Stimulated activated memory B cell treated with anti-CD40 and anti-IgM and Interleukin-4, amounts not matched to agents 10 μg/mL and 1 μg/mL and 100 μg/mL, for 72 hours (primary cell): ENCODE results near the gene FGD6.

Experiments
- ATAC-seq: fragments of 150-1000 bp; cut with Tn5 transposase; 2 replicates; pipeline ENCODE4 v1.10.0; 2021
- H3K27ac Mint-ChIP-seq: one replicate; pipeline ENCODE4 v1.8.0; 2022; ENCODE audit warnings: mild to moderate bottlenecking, mixed read lengths
- H3K27me3 Mint-ChIP-seq: one replicate; pipeline ENCODE4 v1.8.0; 2022; ENCODE audit warnings: mixed read lengths
- H3K36me3 Mint-ChIP-seq: one replicate; pipeline ENCODE4 v1.8.0; 2022; ENCODE audit warnings: mixed read lengths
- H3K4me1 Mint-ChIP-seq: one replicate; pipeline ENCODE4 v1.8.0; 2022; ENCODE audit warnings: mixed read lengths
- H3K4me3 Mint-ChIP-seq: one replicate; pipeline ENCODE4 v1.8.0; 2022; ENCODE audit warnings: mild to moderate bottlenecking, moderate library complexity, mixed read lengths
- H3K9me3 Mint-ChIP-seq: one replicate; pipeline ENCODE4 v1.8.0; 2022; ENCODE audit warnings: mixed read lengths

FGD6 gene

GRCh38 chr12:95217377-95218149, at the start of gene FGD6, which contains the start of gene VEZT:
FGD6 (minus strand) TSS chr12:95217467; CDS start chr12:95217240, 227 bp downstream.
VEZT (plus strand) TSS chr12:95217807; CDS start chr12:95217851, 44 bp downstream.
- peak; percentile 98 for ATAC-seq
- Mint-ChIP-seq H3K4me3 (peak within 1 kb of the TSS; percentile 96), H3K4me1 (peaks cover 33% of the 10 kb centered on the region), H3K27me3 (no peaks in the 10 kb centered on the region), H3K27ac (peak within 1 kb of the TSS; percentile 89), H3K36me3 (no peaks in the 10 kb centered on the region), H3K9me3 (no peaks in the 10 kb centered on the region)

DNA sequence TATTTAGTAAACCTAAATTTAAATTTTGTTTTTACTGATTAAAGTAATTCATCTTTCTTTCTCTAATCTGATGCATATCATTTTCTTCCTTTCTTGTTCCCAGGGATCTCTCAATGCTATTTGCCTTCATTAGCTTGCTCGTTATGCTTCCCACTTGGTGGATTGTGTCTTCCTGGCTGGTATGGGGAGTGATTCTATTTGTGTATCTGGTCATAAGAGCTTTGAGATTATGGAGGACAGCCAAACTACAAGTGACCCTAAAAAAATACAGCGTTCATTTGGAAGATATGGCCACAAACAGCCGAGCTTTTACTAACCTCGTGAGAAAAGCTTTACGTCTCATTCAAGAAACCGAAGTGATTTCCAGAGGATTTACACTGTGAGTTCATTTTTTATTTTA, 49.0 kb upstream of the FGD6 start:
- H3K9me3 Mint-ChIP-seq: no peaks in the 10 kb centered on the region
- H3K36me3 Mint-ChIP-seq: peaks cover 39% of the 10 kb centered on the region
- H3K27ac Mint-ChIP-seq: no peak overlapping the region
- no peaks in the 10 kb centered on the region for H3K4me1 Mint-ChIP-seq
- no peak for ATAC-seq
- no peak overlapping the region for H3K4me3 Mint-ChIP-seq
- no peaks in the 10 kb centered on the region for H3K27me3 Mint-ChIP-seq

DNA sequence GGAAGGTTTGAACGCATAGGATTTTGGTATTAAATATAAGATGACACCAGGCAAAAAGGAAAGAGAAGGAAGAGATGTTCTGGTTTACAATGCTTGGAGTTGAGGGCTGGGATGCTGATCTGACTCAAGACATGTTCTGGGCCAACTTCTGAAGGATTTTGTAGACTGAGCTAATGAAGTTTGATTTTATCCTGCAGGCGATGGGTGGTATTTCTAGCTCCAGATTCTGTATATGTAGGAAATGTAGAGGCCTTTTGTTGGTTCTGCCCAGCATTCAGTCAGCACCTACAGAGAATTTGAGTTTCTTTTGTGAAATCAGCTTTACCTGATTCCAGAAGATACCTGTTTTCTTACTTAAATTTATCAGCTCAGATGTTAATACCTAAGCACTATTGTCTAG, 48.5 kb upstream of the FGD6 start:
- no peak overlapping the region for H3K27ac Mint-ChIP-seq
- no peak for ATAC-seq
- no peaks in the 10 kb centered on the region for H3K27me3 Mint-ChIP-seq
- H3K4me3 Mint-ChIP-seq: no peak overlapping the region
- peaks cover 39% of the 10 kb centered on the region for H3K36me3 Mint-ChIP-seq
- no peaks in the 10 kb centered on the region for H3K9me3 Mint-ChIP-seq
- no peaks in the 10 kb centered on the region for H3K4me1 Mint-ChIP-seq

GRCh38 chr12:95262808-95263207, 45.5 kb upstream of the FGD6 start:
- Mint-ChIP-seq H3K4me1 (no peaks in the 10 kb centered on the region), H3K27me3 (no peaks in the 10 kb centered on the region), H3K36me3 (peaks cover 41% of the 10 kb centered on the region), H3K27ac (no peak overlapping the region), H3K4me3 (no peak overlapping the region), H3K9me3 (no peaks in the 10 kb centered on the region)
- no peak for ATAC-seq

DNA sequence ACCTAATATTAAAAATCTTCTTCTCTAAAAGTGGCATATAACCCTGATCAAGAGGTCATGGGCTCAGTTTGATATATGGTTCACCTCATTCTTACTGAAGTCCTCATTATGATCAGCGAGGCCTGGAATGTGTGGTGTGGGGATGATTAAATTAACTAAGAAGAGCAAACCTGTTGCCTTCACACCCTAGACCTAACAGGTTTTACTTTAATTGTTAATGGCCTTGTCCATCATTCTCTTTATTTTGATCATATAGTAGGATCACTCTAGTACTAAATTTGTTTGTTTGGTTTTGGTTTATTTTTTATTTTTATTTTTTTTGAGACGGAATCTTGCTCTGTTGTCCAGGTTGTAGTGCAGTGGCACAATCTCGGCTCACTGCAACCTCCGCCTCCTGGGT, 43.8 kb upstream of the FGD6 start:
- no peaks in the 10 kb centered on the region for H3K27me3 Mint-ChIP-seq
- no peaks in the 10 kb centered on the region for H3K4me1 Mint-ChIP-seq
- ATAC-seq: no peak
- H3K36me3 Mint-ChIP-seq: peaks cover 44% of the 10 kb centered on the region
- no peak overlapping the region for H3K27ac Mint-ChIP-seq
- H3K9me3 Mint-ChIP-seq: no peaks in the 10 kb centered on the region
- no peak overlapping the region for H3K4me3 Mint-ChIP-seq

DNA sequence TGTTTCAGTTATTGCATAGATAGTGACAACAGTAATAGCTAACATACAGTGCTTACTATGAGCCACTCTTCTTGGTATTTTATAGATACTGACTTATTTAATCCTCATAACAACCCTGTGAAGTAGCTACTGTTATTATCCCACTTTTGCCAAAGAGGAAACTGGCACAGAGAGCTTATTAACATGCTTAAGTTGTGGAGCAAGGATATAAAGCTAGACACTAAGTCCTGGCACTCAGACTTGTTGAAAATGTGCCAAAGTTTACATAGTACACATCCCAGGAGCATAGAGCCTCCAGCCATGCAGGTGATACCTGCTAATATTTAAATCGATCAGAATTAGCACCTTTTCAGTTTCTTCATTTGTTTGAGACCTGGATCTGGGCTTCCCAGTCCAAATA, 42.1 kb upstream of the FGD6 start:
- Mint-ChIP-seq H3K9me3 (no peaks in the 10 kb centered on the region), H3K4me3 (no peak overlapping the region), H3K27ac (no peak overlapping the region), H3K36me3 (peaks cover 50% of the 10 kb centered on the region), H3K27me3 (no peaks in the 10 kb centered on the region), H3K4me1 (no peaks in the 10 kb centered on the region)
- no peak for ATAC-seq

DNA sequence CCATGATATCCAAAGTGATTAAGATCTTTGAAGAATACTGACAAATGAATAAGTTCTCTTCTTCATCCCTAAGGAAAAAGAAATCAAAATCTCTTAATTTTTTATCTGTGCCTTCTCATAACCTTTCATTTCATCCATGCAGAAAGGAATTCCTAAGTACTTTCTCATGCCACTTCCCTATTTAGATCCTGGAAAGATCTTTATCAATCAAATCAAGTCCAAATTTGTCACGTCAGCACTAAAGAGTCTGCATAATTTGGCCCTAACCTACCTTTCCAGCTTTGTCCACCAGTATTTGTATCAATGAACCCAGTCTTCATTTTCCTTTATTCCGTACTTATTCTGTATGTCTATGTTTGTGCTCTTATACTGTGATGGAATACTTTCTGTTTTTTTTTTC, 41.5 kb upstream of the FGD6 start:
- no peak for ATAC-seq
- Mint-ChIP-seq H3K4me3 (no peak overlapping the region), H3K27ac (no peak overlapping the region), H3K9me3 (no peaks in the 10 kb centered on the region), H3K27me3 (no peaks in the 10 kb centered on the region), H3K36me3 (peaks cover 50% of the 10 kb centered on the region), H3K4me1 (no peaks in the 10 kb centered on the region)

GRCh38 chr12:95258151-95258550, 40.9 kb upstream of the FGD6 start:
- Mint-ChIP-seq H3K4me3 (no peak overlapping the region), H3K9me3 (no peaks in the 10 kb centered on the region), H3K27ac (no peak overlapping the region), H3K4me1 (no peaks in the 10 kb centered on the region), H3K27me3 (no peaks in the 10 kb centered on the region), H3K36me3 (peaks cover 51% of the 10 kb centered on the region)
- no peak for ATAC-seq

- no peaks in the 10 kb centered on the region for H3K4me1 Mint-ChIP-seq
- peaks cover 51% of the 10 kb centered on the region for H3K36me3 Mint-ChIP-seq
- no peak overlapping the region for H3K4me3 Mint-ChIP-seq
- no peaks in the 10 kb centered on the region for H3K9me3 Mint-ChIP-seq
- H3K27ac Mint-ChIP-seq: no peak overlapping the region
- H3K27me3 Mint-ChIP-seq: no peaks in the 10 kb centered on the region
- ATAC-seq: no peak
These were observed 40.3 kb upstream of the FGD6 start for GRCh38 chr12:95257541-95257940.

DNA sequence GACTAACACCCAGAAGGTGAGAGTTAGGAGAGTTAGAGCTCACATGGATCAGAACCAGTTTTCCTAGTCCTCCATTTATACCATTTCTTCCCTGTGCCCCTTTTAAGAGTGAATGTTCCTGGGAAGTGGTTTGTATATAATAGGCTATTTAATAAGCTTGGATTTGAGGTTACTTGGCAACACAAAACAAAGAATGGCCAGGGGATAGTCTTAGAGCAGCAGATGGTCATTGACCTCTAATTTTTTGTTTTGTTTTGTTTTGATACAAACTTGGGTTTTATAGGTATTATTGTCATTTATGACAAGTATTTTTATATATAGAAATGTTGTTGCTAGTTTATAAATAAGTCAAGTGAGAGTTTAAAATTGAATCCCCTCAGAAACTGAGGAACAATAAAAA, 36.1 kb upstream of the FGD6 start:
- H3K27me3 Mint-ChIP-seq: no peaks in the 10 kb centered on the region
- no peaks in the 10 kb centered on the region for H3K9me3 Mint-ChIP-seq
- no peak for ATAC-seq
- H3K4me3 Mint-ChIP-seq: no peak overlapping the region
- peaks cover 5% of the 10 kb centered on the region for H3K4me1 Mint-ChIP-seq
- H3K36me3 Mint-ChIP-seq: peaks cover 45% of the 10 kb centered on the region
- no peak overlapping the region for H3K27ac Mint-ChIP-seq

DNA sequence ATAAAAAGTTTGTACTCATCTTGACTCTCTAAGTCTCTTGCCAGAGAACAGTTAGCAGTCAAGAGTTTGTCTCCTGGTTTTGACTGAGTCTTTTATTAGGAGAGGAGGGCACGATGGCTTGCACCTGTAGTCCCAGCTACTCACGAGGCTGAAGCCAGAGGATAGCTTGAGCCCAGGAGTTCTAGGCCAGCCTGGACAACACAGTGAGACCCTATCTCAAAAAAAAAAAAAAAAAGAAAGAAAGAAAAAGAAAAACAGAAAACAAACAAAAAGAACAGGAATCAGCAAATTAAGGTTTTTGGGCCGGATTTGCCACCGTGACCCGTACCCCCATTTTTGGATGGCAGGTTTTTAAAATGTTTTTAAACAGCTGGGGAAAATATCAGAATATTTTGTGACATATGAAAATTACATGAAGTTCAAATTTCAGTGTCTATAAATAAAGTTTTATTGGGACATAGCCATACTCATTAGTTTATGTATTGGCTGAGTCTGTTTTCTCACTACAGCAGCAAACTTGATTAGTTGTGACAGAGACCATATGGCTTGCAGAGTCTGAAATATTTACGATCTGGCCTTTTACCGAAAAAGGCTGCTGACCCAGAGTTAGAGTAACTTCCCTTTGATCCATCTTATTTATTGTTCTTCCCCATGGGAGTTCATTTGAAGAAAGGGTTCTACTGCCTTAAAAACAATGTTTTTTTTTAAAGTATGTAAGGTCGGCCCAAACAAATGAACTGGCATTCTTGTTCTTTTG, 31.5 kb upstream of the FGD6 start:
- no peak overlapping the region for H3K4me3 Mint-ChIP-seq
- peaks cover 8% of the 10 kb centered on the region for H3K4me1 Mint-ChIP-seq
- peak overlapping the region; percentile 54 for H3K27ac Mint-ChIP-seq
- no peaks in the 10 kb centered on the region for H3K9me3 Mint-ChIP-seq
- H3K36me3 Mint-ChIP-seq: peaks cover 17% of the 10 kb centered on the region
- H3K27me3 Mint-ChIP-seq: no peaks in the 10 kb centered on the region
- no peak for ATAC-seq

DNA sequence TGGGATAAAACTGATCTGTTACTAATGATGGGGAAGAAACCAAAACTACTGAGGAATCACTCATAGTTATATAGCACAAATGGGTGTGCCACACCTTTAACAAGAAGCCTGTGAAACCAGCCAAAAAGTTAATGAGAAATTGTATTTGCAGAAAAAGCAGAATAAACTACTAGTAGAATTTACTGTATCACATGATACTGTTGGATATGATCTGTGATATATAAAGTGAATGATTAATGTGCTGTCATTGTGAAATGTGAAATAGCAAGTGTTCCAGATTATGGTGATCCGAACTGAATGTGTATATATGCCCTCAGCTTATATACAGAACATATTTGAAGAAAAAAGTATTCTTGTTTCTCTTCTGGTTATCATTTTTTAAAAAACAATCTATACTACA, 30.8 kb upstream of the FGD6 start:
- peaks cover 18% of the 10 kb centered on the region for H3K36me3 Mint-ChIP-seq

GRCh38 chr12:95244350-95244749, 27.1 kb upstream of the FGD6 start:
- Mint-ChIP-seq H3K4me1 (peaks cover 16% of the 10 kb centered on the region), H3K27ac (no peak overlapping the region), H3K9me3 (no peaks in the 10 kb centered on the region), H3K36me3 (peaks cover 14% of the 10 kb centered on the region), H3K27me3 (no peaks in the 10 kb centered on the region), H3K4me3 (no peak overlapping the region)
- no peak for ATAC-seq

More for the DNA sequence above, 30.8 kb upstream of the FGD6 start:
- Mint-ChIP-seq H3K27me3 (no peaks in the 10 kb centered on the region), H3K4me1 (peaks cover 8% of the 10 kb centered on the region), H3K9me3 (no peaks in the 10 kb centered on the region), H3K4me3 (no peak overlapping the region), H3K27ac (peak overlapping the region; percentile 54)
- ATAC-seq: no peak

GRCh38 chr12:95243497-95244183, 26.4 kb upstream of the FGD6 start:
- no peaks in the 10 kb centered on the region for H3K9me3 Mint-ChIP-seq
- no peak overlapping the region for H3K4me3 Mint-ChIP-seq
- no peaks in the 10 kb centered on the region for H3K27me3 Mint-ChIP-seq
- peaks cover 15% of the 10 kb centered on the region for H3K36me3 Mint-ChIP-seq
- no peak overlapping the region for H3K27ac Mint-ChIP-seq
- ATAC-seq: no peak
- H3K4me1 Mint-ChIP-seq: peaks cover 20% of the 10 kb centered on the region

GRCh38 chr12:95241761-95242506, 24.7 kb upstream of the FGD6 start:
- Mint-ChIP-seq H3K9me3 (no peaks in the 10 kb centered on the region), H3K4me1 (peaks cover 28% of the 10 kb centered on the region), H3K36me3 (peaks cover 20% of the 10 kb centered on the region), H3K27ac (no peak overlapping the region), H3K4me3 (no peak overlapping the region), H3K27me3 (no peaks in the 10 kb centered on the region)
- ATAC-seq: no peak
